Hypothalamus (tissue), 51 donors: ENCODE results near the gene TIMP2.

ENCODE experiments used
- DNase-seq, 51 donors: peaks; one replicate each; lab custom pipeline; 2025; lab: John Stamatoyannopoulos, UW

TIMP2 gene

GRCh38 chr17:78842881-78843565, 82.2 kb downstream of the TIMP2 start:
- no peak for DNase-seq

- peak; percentile 93 to 100 (median 99) for DNase-seq
Measured at GRCh38 chr17:78840780-78841611, 84.2 kb downstream of the TIMP2 start, which contains the start of gene USP36. USP36 (minus strand) TSS chr17:78840814; CDS start chr17:78836363, 4,451 bp downstream.

GRCh38 chr17:78840530-78840779, 84.7 kb downstream of the TIMP2 start:
- DNase-seq: no peak

- DNase-seq: peak in 9 of 51 donors; percentile 6 to 54 (median 40)
Measured at GRCh38 chr17:78839762-78840529, 85.2 kb downstream of the TIMP2 start.

DNA sequence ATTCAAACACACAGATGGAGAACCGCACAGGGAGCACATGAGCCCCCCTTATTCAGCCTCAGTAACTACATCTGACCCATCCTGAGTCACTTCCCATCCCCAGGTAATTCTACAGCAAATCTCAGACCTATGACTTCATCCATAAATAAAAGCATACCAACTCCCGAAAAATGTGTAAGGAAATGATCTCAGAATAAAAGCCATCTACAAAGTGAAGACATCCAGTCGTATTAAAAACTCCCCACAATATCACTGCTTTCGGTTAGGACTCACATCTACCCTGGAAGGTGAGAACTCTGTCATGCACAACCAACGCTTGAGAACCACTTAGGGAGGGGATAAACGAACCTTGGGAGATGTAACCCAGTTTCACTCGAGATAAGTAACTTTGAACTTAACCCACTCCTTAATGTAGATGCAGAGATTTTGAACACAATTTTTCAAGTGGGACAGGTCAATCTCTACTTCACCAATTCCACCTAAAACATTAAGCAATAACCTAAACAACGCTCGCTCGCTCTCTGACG, 85.9 kb downstream of the TIMP2 start:
- DNase-seq: no peak

GRCh38 chr17:78838574-78839005, 86.6 kb downstream of the TIMP2 start:
- DNase-seq: no peak

GRCh38 chr17:78836420-78837021, 88.7 kb downstream of the TIMP2 start:
- no peak for DNase-seq

GRCh38 chr17:78834571-78834970, 90.6 kb downstream of the TIMP2 start:
- DNase-seq: no peak

DNA sequence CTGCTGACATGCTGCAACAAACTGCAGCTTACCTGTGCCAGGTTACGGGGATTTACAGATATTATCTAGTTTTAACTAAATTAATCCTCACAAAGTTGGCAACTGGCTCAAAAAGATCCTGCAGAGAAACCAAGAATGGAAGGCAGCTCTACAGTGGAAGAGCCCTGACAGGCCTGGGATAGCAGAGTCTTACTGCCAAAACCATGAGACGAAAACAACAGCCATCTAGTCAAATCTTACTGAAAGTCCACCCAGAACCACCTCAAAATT, 92.7 kb downstream of the TIMP2 start:
- no peak for DNase-seq

GRCh38 chr17:78831688-78832540, 93.3 kb downstream of the TIMP2 start:
- DNase-seq: no peak

- no peak for DNase-seq
Measured at GRCh38 chr17:78829477-78829876, 95.7 kb downstream of the TIMP2 start.

- no peak for DNase-seq
Measured at GRCh38 chr17:78828470-78829185, 96.6 kb downstream of the TIMP2 start.

GRCh38 chr17:78826836-78827509, 98.2 kb downstream of the TIMP2 start:
- DNase-seq: peak in 17 of 51 donors; percentile 4 to 39 (median 19)

DNA sequence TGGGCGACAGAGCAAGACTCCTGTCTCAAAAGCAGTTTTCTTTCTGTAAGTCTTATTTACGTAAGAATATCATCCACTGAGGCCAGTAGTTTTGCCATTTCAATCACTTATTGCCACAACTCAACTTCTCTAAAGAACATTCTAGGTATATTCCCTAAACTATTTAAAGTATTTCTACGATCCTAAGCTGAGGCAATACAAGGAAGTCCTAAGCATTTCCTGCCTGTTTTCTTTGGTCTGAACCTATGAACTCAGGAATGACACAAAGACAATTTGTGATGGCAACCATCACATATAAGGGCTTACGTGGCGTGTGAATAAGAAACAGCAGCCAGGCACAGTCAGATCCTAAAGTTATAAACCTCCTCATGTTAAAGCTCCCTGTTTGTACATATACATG, 98.8 kb downstream of the TIMP2 start:
- DNase-seq: no peak

DNA sequence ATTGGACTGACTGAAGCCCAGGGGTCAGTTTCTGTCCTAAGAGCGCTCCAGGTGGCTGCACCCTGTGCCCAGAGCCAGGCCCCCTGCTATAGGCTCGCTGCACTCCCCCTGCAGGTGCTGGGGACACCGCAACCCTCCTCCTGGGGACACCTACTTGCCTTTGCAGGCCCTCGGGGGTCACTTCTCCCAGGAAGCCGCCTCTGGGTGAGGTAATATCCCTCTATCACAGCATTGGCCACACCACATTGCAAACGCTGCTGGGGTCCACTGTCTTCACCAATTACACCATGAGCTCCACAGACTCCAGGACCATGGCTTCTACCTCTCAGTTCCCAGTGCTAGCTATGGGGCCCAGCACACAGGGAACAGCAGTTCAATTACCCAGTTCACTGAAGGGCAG, 99.5 kb downstream of the TIMP2 start:
- no peak for DNase-seq

GRCh38 chr17:78824240-78824639, 100.9 kb downstream of the TIMP2 start:
- no peak for DNase-seq

GRCh38 chr17:78823282-78824046, 101.7 kb downstream of the TIMP2 start:
- DNase-seq: no peak

DNA sequence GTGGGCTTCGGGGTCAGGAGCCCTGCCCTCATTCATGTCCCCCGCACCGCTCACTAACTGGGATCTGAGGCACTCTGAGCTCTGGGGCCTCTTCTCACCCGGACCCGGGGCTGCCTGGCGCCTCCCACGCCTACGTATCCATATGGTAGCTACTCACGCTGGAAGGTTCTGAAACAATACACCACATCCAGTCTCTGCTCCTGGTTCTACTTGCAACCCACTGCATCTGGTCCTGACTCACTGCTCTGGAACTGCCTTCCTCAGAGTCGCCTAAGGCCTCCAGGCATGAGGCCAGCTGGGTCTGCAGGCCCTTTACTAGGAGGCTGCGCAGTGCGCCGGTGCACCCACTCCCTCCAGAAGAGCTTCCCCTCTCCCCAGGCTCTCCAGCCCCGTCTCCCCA, 102.6 kb downstream of the TIMP2 start:
- DNase-seq: peak in 6 of 51 donors; percentile 9 to 52 (median 24)
